GM18519 (cell line): Measurements from ENCODE around the gene C4orf36.

Source experiments
- ATAC-seq: cut with Tn5 transposase; IDR thresholded peaks from one replicate; pipeline ENCODE4 v1.9.1; 2021; ENCODE audit warnings: mild to moderate bottlenecking, moderate library complexity; ENCODE audit not compliant: unreplicated experiment, low FRiP score

Gene C4orf36

GRCh38 chr4:86891762-86892635 is at the start of gene C4orf36:
TSS of gene C4orf36 (minus strand) at chr4:86892422. CDS start at chr4:86891520, 902 bp downstream.
- ATAC-seq = peak; percentile 38

DNA sequence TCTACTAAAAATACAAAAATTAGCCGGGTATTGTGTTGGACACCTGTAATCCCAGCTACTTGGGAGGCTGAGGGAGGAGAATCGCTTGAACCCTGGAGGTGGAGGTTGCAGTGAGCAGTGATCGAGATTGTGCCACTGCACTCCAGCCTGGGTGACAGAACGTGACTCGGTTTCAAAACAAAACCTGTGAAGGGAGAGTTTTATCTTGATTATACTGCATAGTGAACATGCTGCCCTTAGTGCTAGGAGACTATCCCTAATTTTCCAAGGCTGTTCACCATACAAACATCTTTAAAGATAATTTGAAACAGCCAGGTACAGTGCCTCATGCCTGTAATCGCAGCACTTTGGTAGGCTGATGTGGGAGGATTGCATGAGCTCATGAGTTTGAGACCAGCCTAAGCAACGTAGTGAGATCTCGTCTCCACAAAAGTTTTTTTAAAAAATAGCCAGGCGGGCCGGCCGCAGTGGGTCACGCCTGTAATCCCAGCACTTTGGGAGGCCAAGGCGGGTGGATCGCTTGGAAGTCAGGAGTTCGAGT is 48.8 kb upstream of the C4orf36 start:
- no peak for ATAC-seq

- ATAC-seq = peak; percentile 75
Observed at GRCh38 chr4:86939729-86940575, 47.7 kb upstream of the C4orf36 start.

GRCh38 chr4:86938771-86939520 is 46.7 kb upstream of the C4orf36 start:
- no peak for ATAC-seq

DNA sequence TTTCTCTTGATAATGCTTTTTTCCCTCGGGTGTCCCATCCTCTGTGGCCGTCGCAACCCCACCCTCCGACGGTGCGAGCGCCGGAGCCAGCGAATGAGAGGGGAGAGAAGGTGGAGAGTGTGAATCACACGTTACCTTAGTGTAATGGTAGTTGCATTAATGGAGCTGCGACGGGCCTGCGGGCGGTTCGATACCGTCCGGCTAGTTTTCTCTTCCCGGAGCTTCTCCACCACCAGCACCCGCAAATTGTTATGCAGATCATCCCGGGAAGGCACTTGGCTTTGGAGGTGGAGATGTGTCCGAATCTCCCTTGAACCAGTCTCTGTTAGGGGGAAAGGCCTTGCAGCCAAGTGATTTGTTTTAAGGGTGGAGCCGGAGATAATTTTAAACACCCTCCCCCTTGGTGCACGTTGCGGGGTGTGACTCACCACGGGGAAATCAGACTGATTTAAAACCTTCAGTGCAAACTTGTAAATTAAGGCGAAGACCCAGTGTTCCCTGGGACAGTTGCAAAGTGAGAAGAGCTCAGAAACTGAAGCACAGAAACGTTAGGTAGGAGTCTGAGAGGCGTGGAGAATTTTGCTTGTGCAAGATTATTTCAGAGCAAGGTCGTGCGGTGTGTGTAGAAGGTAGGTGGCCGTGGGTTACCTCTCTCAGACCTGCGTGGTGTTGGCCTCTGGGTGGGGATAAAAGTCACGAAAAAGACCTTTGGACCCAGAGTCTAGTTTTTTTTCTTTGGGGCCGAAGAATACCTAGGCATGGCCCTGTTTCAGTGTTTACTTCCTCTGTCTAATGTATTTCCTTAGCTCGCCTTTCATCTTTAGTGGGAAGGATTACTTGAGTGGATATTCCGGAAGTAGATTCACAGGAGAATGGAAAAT is 43.9 kb upstream of the C4orf36 start:
- peak; percentile 24 for ATAC-seq

GRCh38 chr4:86935566-86935852 is 43.3 kb upstream of the C4orf36 start:
- ATAC-seq = no peak

- ATAC-seq = peak; percentile 32
Observed at GRCh38 chr4:86934771-86935565, 42.7 kb upstream of the C4orf36 start, which contains the start of gene AFF1. TSS of gene AFF1 (plus strand) at chr4:86935011. CDS start at chr4:86948534, 13,523 bp downstream.

DNA sequence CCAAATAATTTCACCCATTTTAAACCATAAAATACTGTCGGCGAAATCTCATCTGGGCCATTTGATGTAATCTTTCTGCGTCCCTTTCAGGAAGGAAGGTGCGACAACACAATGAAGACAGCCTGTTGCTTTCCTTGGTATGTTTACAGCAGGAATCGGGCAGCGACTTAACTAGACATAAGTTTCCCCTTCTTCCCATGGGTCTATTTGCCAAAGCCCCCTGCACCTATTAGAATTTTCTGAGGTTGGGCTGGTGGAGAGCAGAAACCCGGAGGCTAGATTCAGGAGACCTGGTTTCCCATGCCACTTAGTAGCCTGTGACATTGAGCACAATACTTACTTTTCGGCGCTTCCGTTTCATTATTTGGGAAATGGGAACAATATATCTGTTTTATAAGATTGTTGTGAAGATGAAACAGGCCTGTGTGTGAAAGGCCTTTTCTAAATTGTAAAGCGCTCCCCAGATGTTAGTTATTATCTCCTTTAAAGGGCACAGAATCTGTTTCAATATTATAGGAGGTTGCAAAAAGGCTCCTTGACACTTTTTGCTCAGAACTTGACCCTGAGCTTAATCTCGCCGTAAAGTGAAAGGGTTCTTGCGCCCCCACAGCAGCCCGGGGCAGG is 42.0 kb upstream of the C4orf36 start:
- ATAC-seq = no peak

DNA sequence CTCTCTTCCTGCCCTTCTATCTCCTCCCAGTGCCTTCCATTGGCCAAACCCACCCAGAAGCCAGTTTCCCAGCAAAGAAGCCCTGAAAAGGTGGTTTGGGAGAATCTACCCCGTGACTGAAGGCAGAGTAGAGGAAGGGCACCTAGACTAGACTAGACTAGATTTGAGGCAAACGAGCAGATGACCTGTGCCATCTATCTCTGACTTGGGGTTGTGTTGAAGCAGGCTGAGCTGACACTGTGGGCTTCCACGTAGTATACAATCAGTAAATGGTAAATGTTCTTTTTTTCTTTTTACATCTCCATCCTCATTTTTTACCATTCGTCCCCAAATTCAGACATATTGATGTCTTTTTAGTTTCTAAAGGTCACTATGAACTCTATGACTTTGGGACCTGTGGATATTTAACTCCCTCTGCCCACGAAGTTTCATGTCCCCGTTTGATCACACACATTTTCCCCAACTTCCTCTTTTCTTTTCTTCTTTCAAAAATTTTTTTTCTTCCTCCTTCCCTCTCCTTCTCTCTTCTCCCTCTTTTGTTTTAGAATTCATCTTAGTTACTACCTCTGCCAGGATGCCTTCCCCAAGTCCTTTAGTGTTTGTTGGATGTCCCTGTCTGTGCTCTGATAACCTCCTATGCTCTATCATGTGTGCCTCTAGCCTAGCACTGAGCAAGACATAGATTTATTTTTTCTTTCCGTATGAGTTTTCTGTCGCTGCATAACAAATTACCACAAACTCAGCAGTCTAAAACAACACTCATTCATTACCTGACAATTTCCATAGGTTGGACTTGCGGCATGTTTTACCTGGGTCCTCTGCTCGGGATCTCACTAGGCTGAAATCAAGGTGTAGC is 36.4 kb upstream of the C4orf36 start:
- no peak for ATAC-seq

GRCh38 chr4:86927843-86928395 is 35.7 kb upstream of the C4orf36 start:
- no peak for ATAC-seq

DNA sequence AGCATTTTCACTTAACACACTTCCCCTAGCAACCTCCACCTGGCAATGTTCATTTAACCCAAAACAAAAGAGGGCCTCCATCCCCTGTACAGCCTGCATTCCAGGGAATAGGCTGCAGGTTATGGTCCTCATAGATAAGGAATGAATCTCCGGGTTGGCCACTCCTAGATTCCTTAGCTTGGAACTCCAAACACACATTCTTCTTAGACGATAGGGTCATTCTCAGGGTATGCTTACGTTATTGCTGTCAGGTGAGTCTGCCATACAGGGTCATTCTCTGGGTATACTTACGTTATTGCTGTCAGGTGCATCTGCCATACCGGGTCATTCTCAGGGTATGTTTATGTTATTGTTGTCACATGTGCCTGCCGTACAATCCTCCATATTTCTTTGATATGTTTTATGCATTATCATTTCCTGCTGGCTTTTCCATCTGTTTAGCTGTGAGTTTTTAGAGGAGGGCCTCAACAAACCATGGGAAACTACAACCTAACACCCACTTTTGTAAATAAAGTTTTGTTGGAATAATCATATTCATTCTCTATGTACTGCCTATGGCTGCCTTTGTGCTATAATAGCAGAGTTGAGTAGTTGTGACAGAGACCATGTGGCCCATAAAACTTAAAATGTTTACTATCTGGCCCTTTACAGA is 34.3 kb upstream of the C4orf36 start:
- no peak for ATAC-seq

DNA sequence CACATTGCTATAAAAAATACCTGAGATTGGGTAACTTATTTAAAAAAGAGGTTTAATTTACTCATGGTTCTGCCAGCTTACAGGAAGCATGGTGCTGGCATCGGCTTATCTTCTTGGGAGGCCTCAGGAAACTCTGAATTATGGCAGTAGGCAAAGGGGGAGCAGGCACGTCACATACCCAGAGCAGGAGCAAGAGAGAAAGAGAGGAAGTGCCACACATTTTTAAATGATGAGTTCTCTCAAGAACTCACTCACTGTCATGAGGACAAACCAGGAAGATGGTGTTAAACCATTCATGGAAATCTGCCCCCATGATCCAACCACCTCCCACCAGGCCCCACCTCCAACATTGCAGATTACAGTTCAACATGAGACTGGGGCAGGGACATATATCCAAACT is 32.6 kb upstream of the C4orf36 start:
- ATAC-seq = no peak

- ATAC-seq = no peak
Observed at GRCh38 chr4:86921608-86922252, 29.5 kb upstream of the C4orf36 start.

GRCh38 chr4:86919561-86920223 is 27.5 kb upstream of the C4orf36 start:
- ATAC-seq = no peak

DNA sequence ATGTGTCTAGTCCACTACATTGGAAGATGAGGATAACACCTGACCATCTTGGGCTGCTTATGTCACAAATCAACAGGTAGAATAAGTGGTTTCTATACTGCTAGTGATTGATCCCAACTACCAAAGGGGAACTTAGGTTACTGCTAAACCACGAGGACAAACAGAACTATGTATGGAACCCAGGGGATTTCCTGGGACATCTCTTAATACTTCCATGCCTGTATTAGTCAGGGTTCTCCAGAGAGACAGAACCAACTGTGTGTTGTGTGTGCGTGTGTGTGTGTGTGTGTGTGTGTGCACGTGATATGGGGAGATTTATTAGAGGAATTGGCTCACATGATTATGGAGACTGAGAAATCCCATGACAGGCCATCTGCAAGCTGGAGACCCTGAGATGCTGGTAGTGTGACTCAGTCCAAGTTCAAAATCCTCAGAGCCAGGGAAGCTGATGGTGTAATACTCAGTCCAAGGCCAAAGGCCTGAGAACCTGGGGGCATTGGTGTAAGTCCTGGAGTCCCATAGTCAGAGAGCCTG is 26.4 kb upstream of the C4orf36 start:
- no peak for ATAC-seq
